Measurements from ENCODE around the gene FRMD8.
A peak's percentile ranks its signal among the peaks of the same experiment; 100 is the strongest.

The FRMD8 gene

GRCh38 chr11:65375012-65375411 is 11.4 kb upstream of the FRMD8 start:
- no peak for DNase-seq (ENCODE audit: low spot score)

GRCh38 chr11:65376138-65376713 is 10.2 kb upstream of the FRMD8 start:
- DNase-seq (ENCODE audit: low spot score), result no peak

GRCh38 chr11:65377036-65377435 is 9.4 kb upstream of the FRMD8 start:
- DNase-seq (ENCODE audit: low spot score), result no peak

GRCh38 chr11:65377777-65378176 is 8.7 kb upstream of the FRMD8 start:
- no peak for DNase-seq (ENCODE audit: low spot score)

- DNase-seq (ENCODE audit: low spot score), result peak; percentile 54
Observed at GRCh38 chr11:65378208-65378927, 8.1 kb upstream of the FRMD8 start.

- no peak for DNase-seq (ENCODE audit: low spot score)
Observed at GRCh38 chr11:65378928-65379638, 7.4 kb upstream of the FRMD8 start.

GRCh38 chr11:65379698-65380459 is 6.6 kb upstream of the FRMD8 start:
- no peak for DNase-seq (ENCODE audit: low spot score)

- DNase-seq (ENCODE audit: low spot score), result no peak
Observed at GRCh38 chr11:65380460-65381119, 5.8 kb upstream of the FRMD8 start.

- DNase-seq (ENCODE audit: low spot score), result peak; percentile 98
Observed at GRCh38 chr11:65381716-65382032, 4.8 kb upstream of the FRMD8 start.

- DNase-seq (ENCODE audit: low spot score), result peak; percentile 99
Observed at GRCh38 chr11:65382033-65382803, 4.2 kb upstream of the FRMD8 start, which contains the start of gene SLC25A45. TSS of gene SLC25A45 (minus strand) at chr11:65382646. CDS start at chr11:65381951, 695 bp downstream.

- DNase-seq (ENCODE audit: low spot score), result no peak
Observed at GRCh38 chr11:65382804-65383368, 3.6 kb upstream of the FRMD8 start.

GRCh38 chr11:65383778-65384177 is 2.7 kb upstream of the FRMD8 start:
- no peak for DNase-seq (ENCODE audit: low spot score)

- no peak for DNase-seq (ENCODE audit: low spot score)
Observed at GRCh38 chr11:65384301-65384889, 2.0 kb upstream of the FRMD8 start.

GRCh38 chr11:65388731-65389130 is 2.3 kb downstream of the FRMD8 start:
- no peak for DNase-seq (ENCODE audit: low spot score)

- no peak for DNase-seq (ENCODE audit: low spot score)
Observed at GRCh38 chr11:65389294-65389980, 3.0 kb downstream of the FRMD8 start.

GRCh38 chr11:65390099-65390941 is 3.9 kb downstream of the FRMD8 start:
- no peak for DNase-seq (ENCODE audit: low spot score)

GRCh38 chr11:65390996-65391395 is 4.6 kb downstream of the FRMD8 start:
- peak; percentile 37 for DNase-seq (ENCODE audit: low spot score)

GRCh38 chr11:65392186-65392829 is 5.9 kb downstream of the FRMD8 start:
- no peak for DNase-seq (ENCODE audit: low spot score)

Data from kidney tubule cell (primary cell).